GM10847 (cell line): ENCODE data around the gene CSTF1.

ENCODE experiments used
- POLR2A ChIP-seq: IDR thresholded peaks from 2 replicates; pipeline ENCODE4 v1.6.1; 2011; ENCODE audit not compliant: insufficient read length; ENCODE audit errors: extremely low read depth

Gene CSTF1

DNA sequence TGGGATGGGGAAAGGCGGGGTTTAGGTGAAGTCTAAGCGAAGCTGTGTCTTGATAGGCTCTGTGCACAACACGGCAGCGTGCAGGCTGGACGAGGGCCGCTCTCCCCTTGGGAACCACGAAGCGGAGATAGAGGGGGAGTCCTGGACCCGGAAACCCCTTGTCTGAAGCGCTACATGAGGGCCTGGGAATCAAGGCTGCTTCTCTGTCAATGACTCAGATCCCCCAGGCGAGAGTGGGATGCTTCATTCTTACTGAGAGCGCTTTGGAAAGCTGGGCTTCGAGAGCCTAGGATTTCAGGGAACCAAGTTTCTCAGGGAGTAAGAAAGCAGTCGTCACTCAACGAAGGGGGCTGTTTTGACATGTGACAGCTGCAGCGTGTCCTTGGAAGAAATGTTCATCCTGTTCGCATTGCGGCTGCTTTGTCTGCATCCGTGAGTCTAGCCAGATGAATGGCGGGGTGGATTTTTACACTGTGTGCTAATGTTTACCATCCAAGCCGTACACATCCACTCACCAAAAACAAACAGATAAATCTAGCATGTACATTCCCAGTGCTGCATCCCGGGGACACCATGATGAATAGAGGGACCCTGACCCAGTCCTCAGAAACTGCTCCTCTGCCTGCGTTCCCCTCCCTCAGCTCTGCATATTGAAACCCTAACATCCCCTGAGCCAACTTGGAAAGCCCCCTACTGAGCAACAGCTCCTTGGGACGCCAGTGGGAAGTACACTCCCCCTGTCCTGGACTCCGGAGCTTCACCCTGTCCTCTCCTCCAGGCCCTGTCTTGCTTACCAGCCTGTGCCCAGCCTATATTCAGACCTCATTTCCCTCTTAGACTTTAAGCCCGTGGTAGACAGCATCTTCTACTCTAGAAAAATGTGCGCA, 51.5 kb downstream of the CSTF1 start:
- no peak for TF ChIP-seq POLR2A

DNA sequence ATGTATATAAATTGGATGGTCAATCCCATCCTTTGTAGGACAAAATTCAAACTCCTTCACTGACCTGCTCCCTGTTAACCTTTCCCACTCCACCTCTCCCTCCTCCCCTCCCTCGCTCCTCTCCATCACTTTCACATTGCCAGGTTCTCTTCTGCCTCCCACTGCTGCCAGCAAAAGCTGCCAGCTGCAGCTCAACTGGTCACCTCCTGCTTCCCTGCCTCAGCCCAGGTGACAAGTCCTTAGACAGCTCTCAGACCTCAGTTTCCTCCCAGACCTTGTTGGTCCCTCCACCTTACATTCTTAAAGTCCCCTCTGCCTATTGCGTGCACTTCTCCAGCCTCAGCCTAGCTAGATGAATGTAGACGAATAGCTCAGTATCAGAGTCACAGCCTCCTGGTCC, 52.7 kb downstream of the CSTF1 start:
- no peak for TF ChIP-seq POLR2A

DNA sequence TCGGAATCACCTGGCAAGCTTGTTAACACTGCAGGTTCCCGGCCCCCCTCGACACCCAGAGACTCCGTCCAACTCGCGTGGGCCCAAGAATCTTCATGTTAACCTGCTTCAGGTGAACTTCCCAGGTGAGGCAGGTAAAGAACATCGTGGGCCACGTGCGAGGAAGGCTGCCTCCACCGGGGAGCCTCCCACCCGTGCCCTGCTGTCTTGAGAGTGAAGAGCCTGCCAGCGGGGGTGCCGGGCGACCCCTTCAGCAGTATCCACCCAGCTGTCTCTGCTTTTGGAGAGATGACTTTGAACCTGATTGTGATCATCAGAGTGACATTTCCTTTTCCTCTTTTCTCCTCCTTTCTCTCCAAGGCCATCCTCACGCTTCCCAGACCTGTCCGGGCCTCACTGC, 53.1 kb downstream of the CSTF1 start:
- no peak for TF ChIP-seq POLR2A

DNA sequence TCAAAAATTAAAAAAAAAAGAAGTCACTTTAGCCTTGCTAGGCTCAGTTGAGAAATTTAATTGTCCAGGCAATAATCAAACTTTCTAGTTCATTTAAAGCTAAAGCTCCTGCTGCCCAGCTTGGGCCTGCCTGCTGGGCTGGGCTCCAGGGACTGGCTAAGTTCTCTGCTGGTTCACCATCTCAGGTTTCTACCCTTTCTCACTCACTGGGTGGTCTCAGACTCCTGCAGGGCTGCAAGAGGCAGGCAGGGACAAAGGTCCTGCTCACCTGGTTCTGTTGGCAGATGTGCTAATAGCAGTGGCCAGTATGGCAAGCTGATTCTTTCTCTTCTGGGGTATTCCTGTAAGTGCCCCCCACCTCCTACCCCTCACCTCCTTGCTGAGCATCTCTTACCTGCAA, 54.8 kb downstream of the CSTF1 start:
- TF ChIP-seq POLR2A: no peak

DNA sequence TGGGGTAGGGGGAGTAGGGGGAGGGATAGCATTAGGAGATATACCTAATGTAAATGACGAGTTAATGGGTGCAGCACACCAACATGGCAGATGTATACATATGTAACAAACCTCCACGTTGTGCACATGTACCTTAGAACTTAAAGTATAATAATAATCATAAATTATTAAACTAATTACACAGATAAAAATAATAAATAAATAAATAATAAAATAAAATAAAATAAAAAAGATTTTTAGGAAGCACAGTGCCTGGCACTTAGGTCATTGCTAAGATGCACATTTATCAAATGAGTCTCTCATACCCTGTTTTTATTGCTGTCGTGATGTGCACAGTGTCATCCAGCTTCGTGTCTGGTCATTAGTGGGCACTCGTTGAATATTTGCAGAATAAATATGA, 57.0 kb downstream of the CSTF1 start:
- no peak for TF ChIP-seq POLR2A

DNA sequence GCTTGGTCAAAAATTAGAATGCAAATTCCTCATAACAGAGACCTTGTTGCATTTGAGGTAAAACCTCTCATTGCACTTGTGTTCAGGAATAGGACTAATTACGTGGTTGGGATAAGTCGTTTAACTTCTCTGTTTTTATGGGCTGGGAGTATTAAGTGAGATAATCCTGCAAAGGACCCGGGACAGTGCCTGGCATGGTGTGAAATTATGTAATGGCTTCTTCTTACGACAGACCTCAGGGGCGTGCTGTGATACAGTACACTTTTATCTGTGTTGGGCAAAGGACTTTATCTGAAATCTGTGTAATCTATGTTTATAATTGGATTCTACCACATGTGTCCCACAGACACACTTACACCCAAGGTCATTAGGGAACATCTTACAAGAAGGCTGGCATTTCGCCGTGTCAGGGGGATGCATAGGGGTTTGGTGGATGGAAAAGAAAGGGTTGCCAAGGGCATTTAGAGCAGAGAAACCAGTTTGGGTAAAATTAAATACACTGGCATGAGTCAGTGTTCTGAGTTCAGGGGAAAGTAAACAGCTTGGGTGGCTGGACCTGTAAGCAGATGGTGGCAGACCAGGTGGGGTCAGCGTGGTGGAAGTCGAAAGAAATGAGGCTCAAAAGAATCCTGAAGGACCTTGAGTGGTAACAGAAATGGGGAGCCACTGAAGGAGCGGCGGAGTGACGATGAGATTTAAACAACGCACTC, 58.8 kb downstream of the CSTF1 start:
- no peak for TF ChIP-seq POLR2A

DNA sequence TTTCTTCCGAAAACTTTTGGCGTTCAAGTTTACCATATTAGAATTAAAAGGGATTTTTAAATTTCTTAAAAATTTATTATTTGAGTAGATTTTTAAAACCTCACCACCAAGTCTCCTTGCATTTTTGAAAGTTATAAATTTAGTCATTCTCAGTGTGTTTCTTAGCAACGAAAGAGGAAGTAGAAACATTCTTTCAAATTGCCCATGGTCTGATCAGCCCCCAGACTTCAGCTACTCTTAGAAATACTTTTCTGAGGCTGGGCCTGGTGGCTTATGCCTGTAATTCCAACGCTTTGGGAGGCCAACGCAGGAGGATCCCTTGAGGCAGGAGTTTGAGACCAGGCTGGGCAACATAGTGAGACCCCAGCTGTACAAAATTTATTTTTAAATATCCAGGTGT, 60.9 kb downstream of the CSTF1 start:
- no peak for TF ChIP-seq POLR2A

DNA sequence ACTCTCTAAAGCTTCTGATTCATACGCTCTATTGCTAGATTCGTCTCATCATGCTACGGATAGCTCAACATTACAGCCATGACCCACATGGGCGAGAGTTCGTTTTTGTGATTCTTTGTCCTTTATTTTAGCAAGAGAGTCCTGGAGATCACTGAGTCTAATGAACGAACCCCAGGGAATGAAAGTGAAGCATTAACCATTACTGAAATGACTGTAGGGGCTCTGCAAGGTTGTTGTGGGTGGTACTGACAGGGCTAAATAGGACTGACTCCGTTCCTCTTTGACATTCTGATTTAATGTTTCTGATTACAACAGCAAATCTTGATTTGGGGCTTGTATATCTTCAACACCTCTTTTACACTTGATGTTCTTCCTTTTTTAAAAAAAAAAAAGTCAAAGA, 62.3 kb downstream of the CSTF1 start:
- no peak for TF ChIP-seq POLR2A
